HG02970 (cell line): ENCODE data around the gene PIP4K2A.

Source experiments
- ATAC-seq: cut with Tn5 transposase; IDR thresholded peaks from one replicate; pipeline ENCODE4 v1.9.1; 2021; ENCODE audit warnings: mild to moderate bottlenecking, moderate library complexity, moderate number of reproducible peaks; ENCODE audit not compliant: unreplicated experiment, low FRiP score

The PIP4K2A gene

GRCh38 chr10:22672319-22673090, 41.9 kb downstream of the PIP4K2A start:
- no peak for ATAC-seq

GRCh38 chr10:22670788-22671187, 43.6 kb downstream of the PIP4K2A start:
- ATAC-seq = no peak

DNA sequence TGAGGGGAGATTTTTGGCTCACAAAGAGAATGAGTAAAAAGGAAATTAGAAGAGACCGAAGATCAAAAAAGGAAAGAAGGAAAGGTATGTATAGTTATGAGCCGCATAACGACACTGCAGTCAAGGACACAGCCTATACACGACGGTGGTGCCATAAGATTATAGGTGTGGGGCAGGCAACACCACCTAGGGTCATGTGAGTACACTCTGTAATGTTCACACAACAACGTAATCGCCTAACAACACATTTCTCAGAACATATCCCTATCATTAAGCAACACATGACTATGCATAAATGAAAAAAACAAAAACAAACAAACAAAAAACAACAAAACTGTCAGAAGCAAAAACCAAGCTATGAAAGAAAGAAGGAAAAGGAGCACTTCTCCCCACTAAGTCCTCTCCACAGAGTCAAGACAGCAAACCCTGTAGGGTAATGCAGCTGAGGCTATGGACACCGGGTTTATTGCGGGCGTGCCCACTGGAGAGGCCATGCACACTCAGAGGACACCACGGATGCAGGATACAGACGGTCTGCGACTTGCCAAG, 45.1 kb downstream of the PIP4K2A start:
- ATAC-seq = no peak

- no peak for ATAC-seq
These were observed 47.3 kb downstream of the PIP4K2A start for GRCh38 chr10:22667093-22667480.

GRCh38 chr10:22666287-22667092, 47.9 kb downstream of the PIP4K2A start:
- ATAC-seq = no peak

GRCh38 chr10:22665329-22665728, 49.0 kb downstream of the PIP4K2A start:
- no peak for ATAC-seq

GRCh38 chr10:22662733-22663330, 51.5 kb downstream of the PIP4K2A start:
- ATAC-seq = no peak

DNA sequence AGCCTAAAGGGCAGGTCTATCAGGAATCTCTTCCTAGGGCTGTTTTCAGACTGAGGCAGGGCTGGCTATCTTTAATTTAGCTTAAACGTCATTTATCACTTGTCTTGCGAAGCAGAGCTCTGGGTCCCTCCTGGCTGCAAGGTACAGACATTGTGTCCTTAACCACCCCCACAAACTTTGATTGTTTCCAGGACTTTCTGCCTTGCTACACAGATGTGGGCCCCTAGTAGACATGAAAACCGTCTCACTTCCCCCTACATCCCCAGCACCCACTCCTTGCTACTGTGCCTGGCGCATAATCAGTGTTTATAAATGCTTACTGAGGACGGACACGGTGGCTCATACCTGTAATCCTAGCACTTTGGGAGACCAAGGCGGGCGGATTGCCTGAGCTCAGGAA, 54.5 kb downstream of the PIP4K2A start:
- no peak for ATAC-seq

DNA sequence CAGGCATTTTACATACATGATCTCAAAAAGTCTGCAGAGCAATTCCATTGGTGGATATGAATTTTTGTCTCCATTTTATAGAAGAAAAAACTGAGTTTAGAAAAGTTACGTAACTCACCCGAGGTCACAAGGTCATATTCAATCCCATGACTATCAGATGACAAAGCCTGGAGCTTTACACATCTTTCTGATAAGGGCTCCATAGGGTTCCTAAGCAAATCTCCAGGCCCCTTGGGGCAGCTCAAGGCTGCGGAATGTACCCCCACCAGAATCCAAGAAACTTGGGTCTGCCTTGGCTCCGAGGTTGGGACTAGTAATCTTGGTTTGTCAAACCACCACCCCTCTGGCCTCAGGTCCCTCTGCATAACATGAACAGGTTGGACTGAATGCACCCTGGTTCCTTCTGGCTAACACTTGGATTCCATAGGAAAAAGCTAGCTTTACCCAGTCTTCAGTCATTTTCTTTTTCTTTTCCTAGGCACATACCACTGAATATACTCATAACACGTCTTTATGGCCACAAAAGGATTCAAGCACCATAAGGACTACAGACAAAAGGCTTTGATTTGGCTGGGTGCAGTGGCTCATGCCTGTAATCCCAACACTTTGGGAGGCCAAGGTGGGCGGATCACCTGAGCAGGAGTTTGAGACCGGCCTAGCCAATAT, 55.5 kb downstream of the PIP4K2A start:
- ATAC-seq = no peak

DNA sequence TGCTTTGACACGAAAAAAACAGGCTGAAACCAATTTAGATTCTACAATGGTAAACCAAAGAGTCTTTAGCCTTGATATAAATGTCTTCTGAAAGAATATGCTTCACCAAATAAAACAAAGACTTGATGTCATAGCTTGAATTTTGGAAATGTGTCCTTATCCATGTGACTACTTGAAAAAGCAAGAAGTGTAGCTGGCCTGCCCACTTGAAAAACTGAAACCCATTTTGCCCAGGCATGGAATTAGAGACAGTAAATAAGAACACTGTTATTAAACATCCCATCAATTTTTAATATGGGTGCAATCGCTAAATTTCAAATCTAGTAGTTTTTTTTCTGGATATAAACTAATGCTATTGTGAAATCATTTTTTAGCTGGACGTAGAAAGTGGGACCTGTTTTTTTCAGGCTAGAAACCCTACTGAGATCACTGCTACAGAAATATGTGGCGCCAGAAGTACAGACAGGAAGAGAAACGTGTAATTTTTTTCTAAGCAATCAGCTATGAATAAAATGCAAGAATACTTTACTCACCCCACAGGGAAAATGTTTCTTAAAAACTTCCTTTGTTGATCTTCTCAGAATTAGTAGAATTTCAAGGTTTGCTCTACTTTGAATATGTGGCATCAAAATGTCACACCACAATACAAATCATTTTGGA, 56.7 kb downstream of the PIP4K2A start:
- ATAC-seq = no peak

GRCh38 chr10:22657024-22657423, 57.4 kb downstream of the PIP4K2A start:
- ATAC-seq = no peak

DNA sequence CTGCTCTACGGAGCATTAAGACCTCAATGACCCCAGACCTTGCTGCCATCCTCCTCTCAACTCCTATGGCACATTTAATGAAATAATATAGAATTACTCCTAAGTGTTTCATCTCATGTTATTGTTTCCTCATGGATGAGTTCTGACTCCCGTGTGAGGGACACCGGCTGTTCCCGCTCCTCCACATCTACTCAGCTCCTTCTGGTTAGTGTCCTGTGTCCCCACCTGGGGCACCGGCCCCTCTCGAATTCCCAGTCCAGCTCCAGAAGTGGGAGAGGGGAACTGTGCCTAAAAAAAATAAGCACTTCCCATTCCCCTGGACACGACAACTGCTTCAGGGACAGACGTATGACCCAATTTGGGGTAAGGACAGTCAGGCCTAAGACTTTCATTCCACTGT, 58.3 kb downstream of the PIP4K2A start:
- no peak for ATAC-seq

DNA sequence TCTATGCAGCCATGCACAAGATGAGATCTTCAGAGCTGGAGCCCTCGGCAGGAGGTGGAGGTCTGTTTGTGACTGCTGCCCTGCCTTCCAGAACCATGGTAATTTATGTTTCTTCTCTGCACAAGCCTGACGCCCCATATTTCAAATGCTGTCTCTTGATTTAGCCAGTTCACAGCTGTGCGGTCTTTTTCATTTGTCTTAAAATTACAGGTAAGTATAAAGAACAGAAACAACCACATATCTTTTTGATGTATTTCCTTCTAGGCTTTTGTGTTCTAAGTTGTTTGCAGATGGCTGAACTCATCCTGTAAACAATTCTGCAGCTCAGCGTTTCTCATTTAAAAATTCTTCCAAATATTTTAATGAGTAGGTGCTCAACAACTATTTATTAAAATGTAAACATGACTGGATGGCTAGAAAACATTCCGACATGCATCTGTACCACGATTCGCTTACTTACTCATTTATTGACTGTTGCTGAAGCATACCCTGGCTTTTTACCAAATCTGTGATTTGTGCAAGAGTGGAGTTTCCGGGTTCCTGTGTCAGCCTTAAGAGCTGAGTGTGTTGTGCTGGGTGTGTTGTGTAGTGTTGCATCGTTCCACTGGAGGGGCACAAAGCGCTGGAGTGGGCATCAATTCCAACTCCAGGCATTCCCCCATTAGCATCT, 58.9 kb downstream of the PIP4K2A start:
- ATAC-seq = no peak

DNA sequence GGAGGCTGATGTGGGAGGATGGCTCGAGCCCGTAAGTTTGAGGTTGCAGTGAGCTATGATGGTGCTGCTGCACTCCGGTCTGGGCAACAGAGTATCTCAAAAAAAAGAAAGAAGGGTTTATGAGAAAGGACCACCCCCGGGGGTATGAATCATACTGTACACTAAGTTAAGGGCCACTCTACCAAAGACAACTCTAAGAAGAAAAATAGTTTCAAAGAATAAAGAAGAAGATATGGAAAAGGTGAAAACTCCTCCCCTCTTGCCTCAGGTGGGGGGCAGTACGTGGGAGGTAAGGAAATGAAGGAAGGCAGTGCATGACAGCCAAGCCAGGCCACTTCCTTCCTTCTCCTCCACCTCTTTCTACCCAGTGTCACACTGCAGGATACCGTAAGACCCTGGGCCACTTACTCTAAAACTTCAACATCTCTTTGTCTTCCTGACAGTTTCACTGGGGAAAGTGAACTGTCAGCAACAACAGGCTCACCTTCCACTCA, 61.3 kb downstream of the PIP4K2A start:
- ATAC-seq = no peak

DNA sequence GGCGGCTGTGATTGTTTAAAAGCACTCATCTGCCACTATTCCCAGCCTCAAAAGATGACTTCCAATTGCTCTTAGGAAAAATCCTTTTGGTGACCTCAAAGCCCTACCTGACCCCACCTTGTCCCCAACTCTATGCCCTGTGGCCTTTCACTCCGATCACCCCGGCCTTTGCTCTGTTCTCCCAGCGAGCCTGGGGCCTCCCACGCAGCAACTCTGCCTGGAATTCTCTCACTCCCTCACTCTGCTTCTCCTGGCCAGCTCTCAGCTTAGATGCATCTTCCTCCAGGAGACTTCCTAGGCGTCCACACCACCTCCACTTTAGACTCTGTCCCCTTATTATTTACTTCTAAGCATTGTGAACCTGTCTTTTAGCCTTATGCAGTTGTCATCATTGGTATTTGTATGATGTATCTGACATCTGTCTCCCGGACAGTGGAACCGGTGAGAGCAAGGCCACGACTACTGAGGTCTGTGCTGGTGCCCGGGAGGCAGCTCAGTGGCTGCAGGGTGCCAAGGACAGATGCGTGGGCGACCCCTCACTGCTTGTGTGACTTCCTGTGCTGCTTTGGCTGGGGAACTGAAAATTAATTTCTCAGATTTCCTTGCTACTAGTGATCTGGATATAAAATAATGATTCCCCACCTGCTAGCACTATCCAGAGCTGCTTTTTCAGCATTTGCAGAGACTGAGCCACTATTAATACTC, 63.0 kb downstream of the PIP4K2A start:
- ATAC-seq = no peak

DNA sequence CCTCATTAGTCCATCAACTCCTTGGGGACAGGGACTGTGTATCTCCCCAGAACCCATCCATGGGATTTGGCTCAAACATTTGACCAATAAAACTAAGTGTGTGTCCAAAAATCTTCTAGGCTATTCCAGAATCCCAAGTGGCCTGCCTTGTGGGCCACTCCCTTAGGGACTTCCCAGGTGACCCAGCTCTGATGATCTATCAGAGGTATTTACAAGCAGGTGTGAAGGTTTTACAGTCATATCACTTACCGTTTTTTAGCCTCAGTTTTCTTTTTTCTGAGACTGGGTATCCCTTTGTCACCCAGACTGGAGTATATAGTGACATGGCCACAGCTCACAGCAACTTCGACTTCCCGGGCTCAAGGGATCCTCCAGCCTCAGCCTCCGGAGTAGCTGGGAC, 64.4 kb downstream of the PIP4K2A start:
- ATAC-seq = no peak

DNA sequence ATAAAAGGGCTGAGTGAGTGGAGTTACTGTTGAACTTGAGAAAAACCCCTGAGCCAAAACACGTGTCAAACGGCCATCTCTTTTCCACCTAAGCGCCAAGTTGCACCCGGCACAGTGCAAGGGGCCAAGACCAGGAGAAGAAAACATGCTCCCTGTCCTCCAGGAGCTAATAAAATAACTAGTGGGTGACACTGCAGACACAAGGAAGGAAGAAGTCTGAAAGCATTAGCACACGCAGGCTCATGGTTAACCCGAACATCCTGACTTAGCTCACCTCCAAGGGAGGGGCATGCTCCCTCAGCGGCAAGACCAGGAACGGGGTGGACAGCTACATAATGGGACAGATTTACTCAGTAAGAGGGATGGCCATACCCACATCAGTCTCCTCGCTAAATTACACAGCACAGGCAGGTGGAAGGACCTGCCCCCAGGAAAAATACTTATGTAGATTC, 65.0 kb downstream of the PIP4K2A start:
- ATAC-seq = no peak

- no peak for ATAC-seq
These were observed 65.8 kb downstream of the PIP4K2A start for GRCh38 chr10:22648547-22648961.

- no peak for ATAC-seq
These were observed 67.1 kb downstream of the PIP4K2A start for GRCh38 chr10:22647244-22647643.
